Psoas muscle (tissue), 8 donors: ENCODE results near the gene METRNL. TPM values are rescaled to one million over a fixed set of nuclear protein-coding genes. Genes with fewer than 3 reads are reported as not detected.

Experiments
- ATAC-seq, 4 donors: fragments of 200-7000 bp; cut with Tn5 transposase; one replicate each; pipeline ENCODE4 v1.9.1; 2020; ENCODE audit warnings: moderate library complexity in 3 of 4, mild to moderate bottlenecking in 2 of 4
- DNase-seq, 2 donors: peaks; one replicate each; pipeline ENCODE4 v3.0.0-alpha.2; 2020
- H3K27ac ChIP-seq: fragments of 200-600 bp; one replicate; pipeline ENCODE4 v1.8.0; 2022
- H3K27me3 ChIP-seq, 3 donors: fragments of 200-600 bp in 1 of 3; one replicate each; pipeline versions ENCODE4 v1.6.1 to v1.8.0; 2013 to 2022; ENCODE audit warnings: low read length in 2 of 3, mild to moderate bottlenecking in 2 of 3, moderate library complexity in 1 of 3; ENCODE audit not compliant: insufficient read depth in 3 of 3
- H3K36me3 ChIP-seq, 2 donors: fragments of 200-600 bp in 1 of 2; one replicate each; pipeline versions ENCODE4 v1.6.1 to v1.8.0; 2013 to 2022; ENCODE audit warnings: low read depth in 1 of 2, mild to moderate bottlenecking in 1 of 2, moderate library complexity in 1 of 2; ENCODE audit not compliant: insufficient read depth in 1 of 2
- H3K4me1 ChIP-seq: fragments of 200-600 bp; one replicate; pipeline ENCODE4 v1.8.0; 2022
- H3K4me3 ChIP-seq: fragments of 200-600 bp; one replicate; pipeline ENCODE4 v1.8.0; 2022; ENCODE audit warnings: mild to moderate bottlenecking
- H3K9me3 ChIP-seq: fragments of 200-600 bp; one replicate; pipeline ENCODE4 v1.8.0; 2022
- WGBS, 3 donors: extraction: QIAGEN DNeasy Blood & Tissue Kit; methylation state at CpG; one replicate each; pipeline versions ENCODE4 v1.1.6 to v1.1.7; 2013; 5-methylcytosine and 5-hydroxymethylcytosine counted together
- intact Hi-C, 2 donors: fragments of 100-400 bp; cut with DNase I; formaldehyde crosslinking; loops; one replicate each; pipeline versions ENCODE4 v1.11.0 to v1.14.2; 2022
- polyA plus RNA-seq, 3 donors: library from polyadenylated mRNA; stranded (reverse); fragments of 200-250 nt; gene quantifications; one replicate each; pipeline ENCODE4 v1.2.3, GENCODE V29; 2013
- total RNA-seq, 4 donors: library from RNA; stranded (reverse); fragmentation: NEBNext Ultra II Directional in 2 of 4; extraction: Animal tissue kit (Norgen Biotek cat#: 25700) in 2 of 4; gene quantifications; one replicate each; pipeline versions ENCODE4 v1.2.1 to v1.2.4, GENCODE V29; 2021 to 2023
- TF ChIP-seq, protein P1 (sequence below): fragments of 200-600 bp; IDR thresholded peaks from one replicate; pipeline ENCODE4 v1.8.0; 2022; ENCODE audit warnings: antibody characterized with exemption
- donor health status: healthy with polysubstance abuse.
- donor health status: DM: no; HTN: no; CAD: no; lungs with moderate emphysema.
- donor health status: Bipolar disorder and iron deficiency.
- donor health status: healthy.
- donor health status: DM: yes; HTN: yes; CAD: no.
- donor health status: DM: no; HTN: no; CAD: no.
- donor health status: DM: no; HTN: no; CAD: no.
- donor health status: DM: yes; HTN: yes; CAD: no.

METRNL gene
- total and polyA plus RNA-seq, 7 donors = 6.7 to 81.7 (median 12.1) TPM

DNA sequence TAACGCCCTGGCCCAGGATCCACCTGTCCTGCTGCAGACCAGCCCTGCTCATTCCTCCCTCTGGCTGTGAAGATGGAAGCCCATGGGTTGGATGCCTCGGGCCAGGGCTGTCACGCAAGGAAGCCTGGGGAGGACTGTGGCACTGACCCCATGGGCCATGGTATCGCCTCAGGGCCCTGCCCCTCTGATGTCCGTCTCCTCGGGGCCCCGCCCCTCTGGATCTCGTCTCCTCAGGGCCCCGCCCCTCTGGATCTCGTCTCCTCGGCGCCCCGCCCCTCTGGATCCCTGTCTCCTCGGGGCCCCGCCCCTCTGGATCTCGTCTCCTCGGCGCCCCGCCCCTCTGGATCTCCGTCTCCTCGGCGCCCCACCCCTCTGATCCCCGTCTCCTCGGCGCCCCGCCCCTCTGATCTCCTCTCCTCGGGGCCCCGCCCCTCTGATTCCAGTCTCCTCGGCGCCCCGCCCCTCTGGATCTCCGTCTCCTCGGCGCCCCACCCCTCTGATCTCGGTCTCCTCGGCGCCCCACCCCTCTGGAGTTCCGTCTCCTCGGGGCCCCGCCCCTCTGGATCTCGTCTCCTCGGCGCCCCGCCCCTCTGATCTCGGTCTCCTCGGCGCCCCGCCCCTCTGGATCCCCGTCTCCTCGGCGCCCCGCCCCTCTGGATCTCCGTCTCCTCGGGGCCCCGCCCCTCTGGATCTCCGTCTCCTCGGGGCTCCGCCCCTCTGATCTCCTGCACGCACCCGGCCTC, 24.0 kb downstream of the METRNL start:
- Histone ChIP-seq H3K9me3 (no peaks in the 10 kb centered on the region), H3K27me3 (peaks cover 0 to 58% (median 22%) of the 10 kb centered on the region in 3 donors), H3K4me3 (peak overlapping the region; percentile 36), H3K36me3 (no peaks in the 10 kb centered on the region), H3K27ac (no peak overlapping the region), H3K4me1 (peaks cover 21% of the 10 kb centered on the region)
- intact Hi-C loops = no loop called here
- WGBS, 3 donors = 28 to 73% (median 67%) methylated on average over 32 to 51 of the region's 60 CpGs
- TF ChIP-seq, protein P1, sequence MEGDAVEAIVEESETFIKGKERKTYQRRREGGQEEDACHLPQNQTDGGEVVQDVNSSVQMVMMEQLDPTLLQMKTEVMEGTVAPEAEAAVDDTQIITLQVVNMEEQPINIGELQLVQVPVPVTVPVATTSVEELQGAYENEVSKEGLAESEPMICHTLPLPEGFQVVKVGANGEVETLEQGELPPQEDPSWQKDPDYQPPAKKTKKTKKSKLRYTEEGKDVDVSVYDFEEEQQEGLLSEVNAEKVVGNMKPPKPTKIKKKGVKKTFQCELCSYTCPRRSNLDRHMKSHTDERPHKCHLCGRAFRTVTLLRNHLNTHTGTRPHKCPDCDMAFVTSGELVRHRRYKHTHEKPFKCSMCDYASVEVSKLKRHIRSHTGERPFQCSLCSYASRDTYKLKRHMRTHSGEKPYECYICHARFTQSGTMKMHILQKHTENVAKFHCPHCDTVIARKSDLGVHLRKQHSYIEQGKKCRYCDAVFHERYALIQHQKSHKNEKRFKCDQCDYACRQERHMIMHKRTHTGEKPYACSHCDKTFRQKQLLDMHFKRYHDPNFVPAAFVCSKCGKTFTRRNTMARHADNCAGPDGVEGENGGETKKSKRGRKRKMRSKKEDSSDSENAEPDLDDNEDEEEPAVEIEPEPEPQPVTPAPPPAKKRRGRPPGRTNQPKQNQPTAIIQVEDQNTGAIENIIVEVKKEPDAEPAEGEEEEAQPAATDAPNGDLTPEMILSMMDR = no peak
- DNase-seq (no peak), ATAC-seq (peak in 2 of 4 donors; percentile 27 to 38)

DNA sequence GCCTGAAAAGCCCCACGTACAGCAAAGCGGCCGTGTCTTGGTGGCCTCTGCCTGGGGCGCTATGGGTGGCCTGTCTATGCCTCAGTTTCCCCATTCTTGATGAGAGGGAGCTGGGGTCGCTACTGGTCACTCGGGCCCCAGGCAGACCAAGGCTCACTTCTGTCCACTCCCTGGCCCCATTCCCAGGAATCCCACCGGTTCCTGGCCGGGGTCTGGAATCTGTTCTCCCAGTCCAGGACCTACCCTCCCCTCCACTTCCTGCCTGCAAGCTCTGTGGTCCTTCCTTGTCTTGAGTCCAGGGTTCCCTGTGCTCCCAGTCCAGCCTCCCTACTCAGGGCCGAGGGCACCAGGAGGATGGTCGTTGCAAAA, 24.5 kb downstream of the METRNL start:
- WGBS, 3 donors = 39 to 68% (median 60%) methylated on average over 10 of the region's 10 CpGs
- intact Hi-C loops = no loop called here
- no peak for DNase-seq
- Histone ChIP-seq H3K27me3 (peaks cover 0 to 56% (median 22%) of the 10 kb centered on the region in 3 donors), H3K36me3 (no peaks in the 10 kb centered on the region), H3K27ac (no peak overlapping the region), H3K4me1 (peaks cover 19% of the 10 kb centered on the region), H3K4me3 (no peak overlapping the region), H3K9me3 (no peaks in the 10 kb centered on the region)
- TF ChIP-seq, protein P1 = no peak
- ATAC-seq = peak in 1 of 4 donors; percentile 9

DNA sequence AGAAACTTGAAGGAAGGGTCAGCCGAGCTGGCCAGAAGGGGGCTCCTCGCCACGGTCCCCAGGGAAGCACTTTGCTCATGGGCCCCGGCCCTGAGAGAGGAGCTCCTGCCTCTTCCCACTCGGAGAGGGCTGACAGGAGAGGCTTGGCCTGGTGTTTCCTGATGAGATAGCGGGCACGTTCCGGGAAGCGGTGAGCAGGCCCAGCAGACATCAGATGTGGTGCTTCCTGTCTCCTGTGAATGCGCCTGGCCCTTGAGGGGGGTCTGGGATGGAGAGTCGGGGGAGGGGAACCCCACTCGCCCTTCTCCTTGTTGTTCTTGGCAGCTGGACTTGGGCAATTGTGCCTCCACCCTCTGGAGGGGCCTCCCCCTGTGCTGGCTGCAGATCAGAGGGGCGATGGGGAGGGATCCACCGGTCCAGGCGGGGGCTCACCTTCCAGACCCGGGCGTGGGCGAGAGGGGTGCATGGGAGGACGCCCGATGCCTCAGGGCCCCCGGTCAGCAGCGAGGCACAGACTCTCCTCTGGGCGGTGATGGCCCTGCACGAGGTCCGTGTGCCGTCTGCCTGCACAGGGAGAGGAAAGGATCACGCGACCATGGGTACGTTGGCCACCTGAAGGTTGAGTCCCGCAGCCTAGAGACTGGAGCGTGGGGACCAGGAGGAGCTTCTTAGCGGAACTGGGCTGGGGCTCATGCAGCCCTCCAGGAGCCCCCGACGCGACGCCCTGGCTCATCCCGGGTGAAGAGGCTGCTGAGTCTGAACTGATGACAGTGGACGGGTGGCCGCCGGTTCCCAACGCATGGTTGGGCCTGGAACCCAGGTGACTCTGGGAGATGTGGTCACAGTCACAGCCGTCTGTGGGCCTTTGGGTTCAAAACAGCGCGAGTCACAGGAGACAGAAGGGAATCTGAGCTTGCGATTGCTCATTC, 25.4 kb downstream of the METRNL start:
- Histone ChIP-seq H3K36me3 (no peaks in the 10 kb centered on the region), H3K27me3 (peaks cover 0 to 56% (median 19%) of the 10 kb centered on the region in 3 donors), H3K4me3 (no peak overlapping the region), H3K27ac (no peak overlapping the region), H3K4me1 (peaks cover 12% of the 10 kb centered on the region), H3K9me3 (no peaks in the 10 kb centered on the region)
- intact Hi-C loops = no loop called here
- WGBS, 3 donors = 71 to 79% (median 76%) methylated on average over 45 of the region's 45 CpGs
- TF ChIP-seq, protein P1 = no peak
- DNase-seq (no peak), ATAC-seq (no peak)

DNA sequence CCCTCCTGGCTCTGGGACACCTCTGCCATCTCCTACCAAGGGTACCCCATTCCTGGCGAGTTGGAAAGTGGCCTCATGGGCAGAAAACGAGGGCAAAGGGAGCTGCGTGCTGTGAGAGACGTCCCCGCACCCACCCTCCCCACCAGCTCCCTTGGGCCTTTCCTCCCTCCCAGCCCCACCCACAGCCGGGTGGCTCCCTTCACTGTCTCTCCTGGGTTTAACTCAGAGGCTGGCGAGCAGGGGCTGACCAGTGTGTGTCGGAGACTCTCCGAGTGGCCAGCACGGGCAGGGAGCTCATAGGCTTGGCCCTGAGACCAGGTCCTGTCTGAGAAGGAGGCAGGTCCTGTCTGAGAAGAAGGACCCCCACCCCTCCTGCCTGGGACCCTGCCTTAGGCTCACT, 26.1 kb downstream of the METRNL start:
- Histone ChIP-seq H3K27me3 (peaks cover 0 to 58% (median 22%) of the 10 kb centered on the region in 3 donors), H3K36me3 (no peaks in the 10 kb centered on the region), H3K4me1 (peaks cover 12% of the 10 kb centered on the region), H3K4me3 (no peak overlapping the region), H3K9me3 (no peaks in the 10 kb centered on the region), H3K27ac (no peak overlapping the region)
- WGBS, 3 donors = 47 to 67% (median 52%) methylated on average over 10 of the region's 10 CpGs
- TF ChIP-seq, protein P1 = no peak
- DNase-seq = no peak
- no peak for ATAC-seq
- intact Hi-C loops = no loop called here
